KMS-11 (cell line): Measurements from ENCODE around the gene KCNJ3.

ENCODE experiments used
- H2AFZ ChIP-seq: fragments of 200-600 bp; sonication (generic); 2 replicates; pipeline ENCODE4 v1.6.1; 2016; ENCODE audit warnings: antibody characterized with exemption, mixed run types, low read depth
- H3K27ac ChIP-seq: fragments of 200-600 bp; sonication (generic); 2 replicates; pipeline ENCODE4 v1.6.1; 2016; ENCODE audit warnings: mild to moderate bottlenecking, mixed run types
- H3K27me3 ChIP-seq: fragments of 200-600 bp; sonication (generic); 2 replicates; pipeline ENCODE4 v1.6.1; 2017; ENCODE audit warnings: mild to moderate bottlenecking, low read depth, mixed run types, moderate library complexity; ENCODE audit not compliant: insufficient read depth
- H3K36me3 ChIP-seq: fragments of 200-600 bp; sonication (generic); 2 replicates; pipeline ENCODE4 v1.6.1; 2017; ENCODE audit warnings: mild to moderate bottlenecking, mixed run types; ENCODE audit not compliant: insufficient read depth
- H3K4me1 ChIP-seq: fragments of 200-600 bp; sonication (generic); 2 replicates; pipeline ENCODE4 v1.6.1; 2016; ENCODE audit warnings: mild to moderate bottlenecking, low read depth, mixed run types; ENCODE audit not compliant: poor library complexity, severe bottlenecking
- H3K4me2 ChIP-seq: fragments of 200-600 bp; sonication (generic); 2 replicates; pipeline ENCODE4 v1.7.0; 2016; ENCODE audit warnings: mild to moderate bottlenecking, mixed run types
- H3K4me3 ChIP-seq: fragments of 200-600 bp; sonication (generic); IDR thresholded peaks from 2 replicates; pipeline ENCODE4 v1.6.1; 2017; ENCODE audit warnings: low read depth, low read length, mixed read lengths; ENCODE audit not compliant: insufficient read depth
- H3K79me2 ChIP-seq: fragments of 200-600 bp; sonication (generic); 2 replicates; pipeline ENCODE4 v1.6.1; 2016; ENCODE audit warnings: low read depth, mixed run types; ENCODE audit not compliant: insufficient read depth
- H3K9ac ChIP-seq: fragments of 200-600 bp; sonication (generic); 2 replicates; pipeline ENCODE4 v1.6.1; 2016; ENCODE audit warnings: mild to moderate bottlenecking, mixed run types
- H4K20me1 ChIP-seq: fragments of 200-600 bp; sonication (generic); 2 replicates; pipeline ENCODE4 v1.6.1; 2016; ENCODE audit warnings: mild to moderate bottlenecking, mixed run types; ENCODE audit not compliant: insufficient read depth
- CTCF ChIP-seq: fragments of 200-600 bp; sonication (generic); conservative IDR thresholded peaks from 2 replicates; pipeline ENCODE4 v1.6.1; 2017; ENCODE audit warnings: low read depth, mild to moderate bottlenecking, antibody characterized with exemption, low read length, moderate library complexity, mixed read lengths

KCNJ3 gene

DNA sequence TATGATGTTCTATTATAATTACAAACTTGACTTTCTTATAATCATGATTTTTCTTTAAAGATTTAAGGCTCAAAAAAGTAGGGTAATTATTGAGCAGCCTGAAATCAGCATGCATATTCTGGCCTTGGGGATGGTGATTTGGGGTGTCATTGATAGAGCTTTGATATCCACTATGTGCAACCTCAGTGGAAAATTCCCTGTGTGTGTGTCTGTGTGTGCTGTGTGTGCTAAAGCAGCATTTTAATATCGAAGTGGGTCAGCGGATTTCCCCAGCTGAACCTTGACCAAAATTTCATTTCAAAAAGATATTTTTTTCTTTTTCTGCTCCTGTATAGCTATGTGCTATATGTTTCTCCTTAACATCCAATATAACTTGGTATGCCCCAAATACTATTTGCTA lies 11.6 kb downstream of the KCNJ3 start:
- H3K4me3 ChIP-seq = no peak overlapping the region
- H3K4me1 ChIP-seq = no peaks in the 10 kb centered on the region
- no peak overlapping the region for H3K9ac ChIP-seq
- no peak overlapping the region for H2AFZ ChIP-seq
- H3K4me2 ChIP-seq = no peak overlapping the region
- no peak for TF ChIP-seq CTCF
- H4K20me1 ChIP-seq = no peaks in the 10 kb centered on the region
- no peaks in the 10 kb centered on the region for H3K27me3 ChIP-seq
- H3K36me3 ChIP-seq = no peaks in the 10 kb centered on the region
- H3K27ac ChIP-seq = no peak overlapping the region
- no peaks in the 10 kb centered on the region for H3K79me2 ChIP-seq

- no peaks in the 10 kb centered on the region for H3K36me3 ChIP-seq
- H2AFZ ChIP-seq = no peak overlapping the region
- no peak for TF ChIP-seq CTCF
- no peak overlapping the region for H3K4me2 ChIP-seq
- no peaks in the 10 kb centered on the region for H3K4me1 ChIP-seq
- H3K27me3 ChIP-seq = no peaks in the 10 kb centered on the region
- H3K9ac ChIP-seq = no peak overlapping the region
- no peak overlapping the region for H3K27ac ChIP-seq
- H4K20me1 ChIP-seq = no peaks in the 10 kb centered on the region
- H3K79me2 ChIP-seq = no peaks in the 10 kb centered on the region
- H3K4me3 ChIP-seq = no peak overlapping the region
Observed at GRCh38 chr2:154710685-154711084, 12.2 kb downstream of the KCNJ3 start.

GRCh38 chr2:154713675-154714074 lies 15.2 kb downstream of the KCNJ3 start:
- Histone ChIP-seq H3K9ac (no peak overlapping the region), H3K4me3 (no peak overlapping the region), H3K4me1 (no peaks in the 10 kb centered on the region), H4K20me1 (no peaks in the 10 kb centered on the region), H3K36me3 (no peaks in the 10 kb centered on the region), H3K4me2 (no peak overlapping the region), H2AFZ (no peak overlapping the region), H3K27me3 (no peaks in the 10 kb centered on the region), H3K79me2 (no peaks in the 10 kb centered on the region), H3K27ac (no peak overlapping the region)
- no peak for TF ChIP-seq CTCF

- no peak overlapping the region for H3K9ac ChIP-seq
- H3K36me3 ChIP-seq = no peaks in the 10 kb centered on the region
- no peaks in the 10 kb centered on the region for H3K79me2 ChIP-seq
- H4K20me1 ChIP-seq = no peaks in the 10 kb centered on the region
- no peak overlapping the region for H2AFZ ChIP-seq
- H3K27ac ChIP-seq = no peak overlapping the region
- no peaks in the 10 kb centered on the region for H3K27me3 ChIP-seq
- H3K4me3 ChIP-seq = no peak overlapping the region
- H3K4me2 ChIP-seq = no peak overlapping the region
- no peak for TF ChIP-seq CTCF
- no peaks in the 10 kb centered on the region for H3K4me1 ChIP-seq
Observed at GRCh38 chr2:154720651-154721050, 22.2 kb downstream of the KCNJ3 start.
